HepG2 (cell line): ENCODE data around the gene LUC7L. TPM values are rescaled to one million over a fixed set of nuclear protein-coding genes. Genes with fewer than 3 reads are reported as not detected.

ENCODE experiments used
- ASH2L ChIP-seq: fragments of 300-600, 200-600 bp; sonication (generic); IDR thresholded peaks from 2 replicates; pipeline ENCODE4 v1.7.0; 2017; ENCODE audit warnings: low read depth, mild to moderate bottlenecking, moderate library complexity, mixed read lengths, low read length; ENCODE audit not compliant: insufficient read length
- ATAD3A ChIP-seq: sonication (generic); formaldehyde crosslinking; IDR thresholded peaks from 2 replicates; pipeline ENCODE4 v1.4.0; 2020; ENCODE audit warnings: missing genetic modification reagents
- ATF7 ChIP-seq, 2 experiments: fragments of 450-650 bp in 1 of 2; sonication (generic) in 1 of 2; formaldehyde crosslinking in 1 of 2; IDR thresholded peaks; 2 replicates each; pipeline versions ENCODE4 v1.4.0 to v1.6.1; 2016 to 2020; ENCODE audit warnings: antibody characterized with exemption in 1 of 2, mild to moderate bottlenecking in 1 of 2, missing genetic modification reagents in 1 of 2
- CREB1 ChIP-seq, 2 experiments: fragments of 450-650 bp in 1 of 2; IDR thresholded peaks; 2 replicates each; pipeline ENCODE4 v1.6.1; 2016 to 2017; ENCODE audit warnings: control low read depth in 1 of 2, mild to moderate bottlenecking in 1 of 2, missing compliant biosample characterization in 1 of 2, missing genetic modification characterization in 1 of 2
- DR1 ChIP-seq: sonication (generic); formaldehyde crosslinking; IDR thresholded peaks from 2 replicates; pipeline ENCODE4 v1.8.0; 2021; ENCODE audit warnings: mild to moderate bottlenecking, missing genetic modification reagents, inconsistent platforms
- FOXC1 ChIP-seq: sonication (generic); formaldehyde crosslinking; IDR thresholded peaks from 2 replicates; pipeline ENCODE4 v1.8.0; 2022; ENCODE audit warnings: mild to moderate bottlenecking, missing genetic modification reagents, borderline replicate concordance
- FOXJ3 ChIP-seq: sonication (generic); formaldehyde crosslinking; IDR thresholded peaks from 2 replicates; pipeline ENCODE4 v1.4.0; 2020; ENCODE audit warnings: missing genetic modification reagents, mild to moderate bottlenecking, borderline replicate concordance
- HMG20A ChIP-seq: IDR thresholded peaks from 2 replicates; pipeline ENCODE4 v1.6.1; 2016; ENCODE audit warnings: borderline replicate concordance
- IKZF5 ChIP-seq: IDR thresholded peaks from 2 replicates; pipeline ENCODE4 v1.6.1; 2018; ENCODE audit warnings: missing genetic modification reagents, mild to moderate bottlenecking, missing compliant biosample characterization
- IRF1 ChIP-seq: sonication (generic); formaldehyde crosslinking; IDR thresholded peaks from 2 replicates; pipeline ENCODE4 v1.4.0; 2020; ENCODE audit warnings: low read depth, mild to moderate bottlenecking, missing genetic modification reagents
- KLF13 ChIP-seq: sonication (generic); formaldehyde crosslinking; IDR thresholded peaks from 2 replicates; pipeline ENCODE4 v1.4.0; 2020; ENCODE audit warnings: mild to moderate bottlenecking, missing genetic modification reagents
- KLF15 ChIP-seq: sonication (generic); formaldehyde crosslinking; IDR thresholded peaks from 2 replicates; pipeline ENCODE4 v1.8.1; 2023; ENCODE audit warnings: borderline replicate concordance, mild to moderate bottlenecking, inconsistent platforms, missing genetic modification reagents, mixed read lengths
- PCBP2 ChIP-seq: fragments of 200-400 bp; formaldehyde crosslinking; optimal IDR thresholded peaks from 2 replicates; pipeline ENCODE3; 2018; ENCODE audit warnings: low read length, low read depth; ENCODE audit not compliant: poor library complexity, severe bottlenecking
- YEATS4 ChIP-seq: sonication (generic); formaldehyde crosslinking; IDR thresholded peaks from 2 replicates; pipeline ENCODE4 v1.4.0; 2020; ENCODE audit warnings: missing genetic modification reagents, borderline replicate concordance
- ZBTB7A ChIP-seq: sonication (generic); formaldehyde crosslinking; IDR thresholded peaks from 2 replicates; pipeline ENCODE4 v1.8.0; 2022; ENCODE audit warnings: mild to moderate bottlenecking, missing genetic modification reagents
- ZMYM3 ChIP-seq: sonication (generic); formaldehyde crosslinking; IDR thresholded peaks from 2 replicates; pipeline ENCODE4 v1.5.1; 2020; ENCODE audit warnings: mild to moderate bottlenecking, missing genetic modification reagents
- ZNF143 ChIP-seq: sonication (generic); formaldehyde crosslinking; IDR thresholded peaks from 2 replicates; pipeline ENCODE4 v1.4.0; 2020; ENCODE audit warnings: missing genetic modification reagents
- ZNF207 ChIP-seq: fragments of 450-650 bp; IDR thresholded peaks from 2 replicates; pipeline ENCODE4 v1.6.1; 2016; ENCODE audit warnings: antibody characterized with exemption, borderline replicate concordance
- ZNF225 ChIP-seq: sonication (generic); formaldehyde crosslinking; IDR thresholded peaks from 2 replicates; pipeline ENCODE4 v1.4.0; 2020; ENCODE audit warnings: mild to moderate bottlenecking, missing genetic modification reagents
- ZNF276 ChIP-seq: sonication (generic); formaldehyde crosslinking; IDR thresholded peaks from 2 replicates; pipeline ENCODE4 v1.4.0; 2020; ENCODE audit warnings: mild to moderate bottlenecking, low read depth, missing genetic modification reagents
- ZNF317 ChIP-seq: sonication (generic); formaldehyde crosslinking; IDR thresholded peaks from 2 replicates; pipeline ENCODE4 v1.5.0; 2020; ENCODE audit warnings: mild to moderate bottlenecking, missing genetic modification reagents
- ZNF382 ChIP-seq: sonication (generic); formaldehyde crosslinking; IDR thresholded peaks from 2 replicates; pipeline ENCODE4 v1.5.0; 2020; ENCODE audit warnings: missing genetic modification reagents, mild to moderate bottlenecking, borderline replicate concordance
- ZNF543 ChIP-seq: sonication (generic); formaldehyde crosslinking; IDR thresholded peaks from 2 replicates; pipeline ENCODE4 v1.4.0; 2020; ENCODE audit warnings: mild to moderate bottlenecking, missing genetic modification reagents
- ZNF576 ChIP-seq: sonication (generic); formaldehyde crosslinking; IDR thresholded peaks from 2 replicates; pipeline ENCODE4 v1.4.0; 2020; ENCODE audit warnings: mild to moderate bottlenecking, missing genetic modification reagents
- ZNF746 ChIP-seq: sonication (generic); formaldehyde crosslinking; IDR thresholded peaks from 2 replicates; pipeline ENCODE4 v1.8.0; 2022; ENCODE audit warnings: mild to moderate bottlenecking, missing genetic modification reagents
- polyA plus RNA-seq, 8 experiments: library from polyadenylated mRNA; depleted of rRNA in 3 of 8; stranded (reverse) in 7 of 8; unstranded in 1 of 8; fragments of >200 nt; fragmentation: Illumina TruSeq in 4 of 8; extraction: Trizol in 4 of 8; gene quantifications; 2 replicates each; pipeline versions ENCODE4 v1.2.1 to v1.2.3, GENCODE V29; 2011 to 2016; ENCODE audit warnings: low read depth in 4 of 8, missing spikeins in 1 of 8, mixed read lengths in 1 of 8; ENCODE audit not compliant: insufficient read depth in 1 of 8
- total RNA-seq, 5 experiments: library from RNA; depleted of rRNA; stranded (reverse); fragments of >200 nt; fragmentation: Illumina TruSeq; extraction: Trizol; gene quantifications; 2 replicates each; pipeline ENCODE4 v1.2.3, GENCODE V29; 2016; ENCODE audit warnings: low read depth in 1 of 5

LUC7L gene
- total and polyA plus RNA-seq, 2 of the 13 experiments (the other 11 are each of a cell fraction or from before 2014, with no cell fraction given), result 48.7 to 56.9 TPM

GRCh38 chr16:180681-181564, 48.3 kb downstream of the LUC7L start (continued):
- peak; percentile 89; the same call in 1 of the 2 replicates for TF ChIP-seq KLF13 (CRISPR knock-in tag)
- peak; percentile 94 for TF ChIP-seq YEATS4 (CRISPR knock-in tag)
- peak; percentile 97 for TF ChIP-seq ZNF276
- TF ChIP-seq ATF7 (IDR thresholded peaks at IDR 0.05), result no peak
- peak; percentile 74; the same call in 1 of the 2 replicates for TF ChIP-seq ATF7 (CRISPR knock-in tag; IDR thresholded peaks at IDR 0.05)
- TF ChIP-seq CREB1 (IDR thresholded peaks at IDR 0.05), result no peak
- no peak for TF ChIP-seq CREB1 (CRISPR knock-in tag; IDR thresholded peaks at IDR 0.05)
- TF ChIP-seq ASH2L, result peak; percentile 66
- TF ChIP-seq ZNF746 (CRISPR knock-in tag), result peak; percentile 96
- TF ChIP-seq ZNF382, result no peak; the same call in 1 of the 2 replicates
- no peak; the same call in 1 of the 2 replicates for TF ChIP-seq ZMYM3 (CRISPR knock-in tag)
- TF ChIP-seq ZBTB7A (CRISPR knock-in tag), result peak; percentile 98
- peak; percentile 90; the same call in 1 of the 2 replicates for TF ChIP-seq ZNF225
- TF ChIP-seq FOXC1 (CRISPR knock-in tag), result peak; percentile 100
- TF ChIP-seq KLF15 (CRISPR knock-in tag), result peak; percentile 96; the same call in 1 of the 2 replicates
- TF ChIP-seq PCBP2, result no peak
- TF ChIP-seq ZNF576, result peak; percentile 97; the same call in 1 of the 2 replicates
- TF ChIP-seq ZNF543 (CRISPR knock-in tag), result peak; percentile 98
- peak; percentile 91 for TF ChIP-seq IKZF5 (CRISPR knock-in tag)
- peak; percentile 82; the same call in 1 of the 2 replicates for TF ChIP-seq ATAD3A (CRISPR knock-in tag)
- TF ChIP-seq DR1, result peak; percentile 81
- no peak for TF ChIP-seq FOXJ3 (CRISPR knock-in tag)
- TF ChIP-seq ZNF317 (CRISPR knock-in tag), result no peak; the same call in 1 of the 2 replicates
- TF ChIP-seq ZNF207, result no peak
- 0 out of 2 replicates have a peak, but pooled peaks have one; percentile 81 for TF ChIP-seq IRF1 (CRISPR knock-in tag)
- 0 out of 2 replicates have a peak, but pooled peaks have one; percentile 14 for TF ChIP-seq HMG20A (CRISPR knock-in tag)
- 0 out of 2 replicates have a peak, but pooled peaks have one; percentile 52 for TF ChIP-seq ZNF143 (CRISPR knock-in tag)
